ENCODE data around the gene GLIS1.

GLIS1 gene

DNA sequence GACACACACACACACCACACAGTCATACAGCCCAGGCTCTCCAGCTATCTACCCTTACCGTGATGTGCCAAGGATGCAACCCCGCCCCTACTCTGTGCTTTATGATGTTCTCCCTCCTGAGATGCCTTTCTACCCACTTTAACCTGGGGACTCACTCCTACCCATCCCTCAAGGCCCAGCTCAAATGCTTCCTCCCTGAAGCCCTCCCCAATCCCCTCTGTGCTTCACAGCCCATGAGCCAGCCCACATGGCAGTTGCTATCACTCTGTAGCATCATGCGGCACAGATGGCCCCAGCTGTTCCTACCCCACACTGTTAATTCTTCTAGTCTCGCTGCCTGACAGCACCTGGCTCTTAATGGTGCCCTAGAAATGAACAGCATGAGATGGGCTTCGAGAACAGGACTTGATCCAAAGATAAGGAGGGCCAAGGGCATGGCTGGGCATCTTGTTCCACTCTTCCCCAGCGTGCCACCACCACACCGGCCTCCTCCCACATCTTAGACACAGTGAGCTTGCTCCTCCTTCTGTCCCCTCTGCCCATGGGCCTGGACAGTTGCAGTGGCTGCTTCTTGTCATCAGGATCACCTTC is 109.8 kb downstream of the GLIS1 start:
- no peak for DNase-seq

DNA sequence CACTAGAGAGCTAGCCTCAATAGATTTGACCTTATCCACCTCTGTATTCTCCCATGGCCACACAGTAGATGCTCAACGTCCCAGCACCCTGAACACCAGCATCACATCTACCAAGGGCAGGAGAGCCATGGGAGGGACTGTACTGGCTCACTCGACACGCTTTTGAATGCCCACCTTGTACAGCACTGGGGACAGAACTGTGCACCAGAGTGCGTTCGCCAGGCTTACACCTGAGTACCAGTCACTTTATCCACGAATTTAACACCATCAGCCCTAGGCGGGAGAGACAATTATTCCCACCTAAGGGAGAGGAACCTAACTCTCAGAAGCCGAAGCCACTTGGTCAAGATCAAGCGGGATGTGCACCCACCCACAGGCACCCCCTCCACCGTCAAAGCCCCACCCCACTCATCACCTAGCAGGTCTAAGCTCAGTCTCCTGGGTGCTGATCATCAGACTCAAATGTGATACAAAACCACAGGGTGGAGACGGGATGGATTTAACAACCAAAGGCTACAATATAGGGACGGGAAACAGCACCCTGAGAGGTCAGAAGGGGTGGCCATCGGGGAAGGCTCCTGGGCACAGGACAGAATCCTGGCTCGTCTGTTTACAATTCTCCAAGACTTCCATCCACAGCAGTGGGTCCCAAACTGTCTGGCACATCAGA is 110.5 kb downstream of the GLIS1 start:
- no peak for DNase-seq

GRCh38 chr1:53627666-53628065 is 111.3 kb downstream of the GLIS1 start:
- no peak for DNase-seq

DNA sequence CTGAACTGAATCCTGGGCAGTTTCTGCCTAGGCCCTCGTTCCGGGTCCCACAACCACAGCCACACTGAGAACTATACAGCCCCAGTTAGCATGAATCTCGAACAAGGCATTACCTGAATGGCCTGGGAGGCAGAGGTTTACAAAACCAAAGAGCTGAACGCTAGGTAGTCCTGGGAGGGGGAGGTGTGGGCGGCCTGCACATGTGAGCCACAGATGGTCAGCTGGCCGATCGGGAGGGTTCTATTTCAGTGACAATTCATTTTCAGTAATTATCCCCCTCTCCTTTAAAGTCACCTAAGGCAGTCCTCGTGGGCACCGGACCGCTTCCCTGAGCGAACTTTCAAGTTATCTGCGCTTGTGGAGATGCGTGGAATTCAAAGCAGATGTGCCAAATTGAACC is 111.9 kb downstream of the GLIS1 start:
- no peak for DNase-seq

DNA sequence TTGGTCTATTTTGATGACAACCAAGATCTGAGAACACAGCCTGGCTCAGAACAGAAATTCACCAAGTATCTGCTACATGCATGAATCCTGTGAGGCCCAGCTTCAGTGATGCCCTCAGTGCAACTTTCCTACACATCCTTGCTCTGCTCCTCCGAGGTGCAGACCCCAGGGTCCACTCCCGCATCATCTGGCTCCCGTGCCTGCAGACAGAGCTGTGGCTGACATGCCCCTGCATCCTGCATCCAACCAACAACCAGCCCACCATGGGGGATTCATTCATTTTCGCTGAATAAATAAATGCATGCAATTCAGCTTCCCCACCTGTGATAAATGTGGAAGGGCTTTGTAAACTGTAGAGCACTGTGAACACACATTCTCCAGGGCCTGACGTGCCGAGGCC is 112.3 kb downstream of the GLIS1 start:
- no peak for DNase-seq

GRCh38 chr1:53625766-53626520 is 113.0 kb downstream of the GLIS1 start:
- DNase-seq: no peak

GRCh38 chr1:53625049-53625448 is 113.9 kb downstream of the GLIS1 start:
- no peak for DNase-seq

DNA sequence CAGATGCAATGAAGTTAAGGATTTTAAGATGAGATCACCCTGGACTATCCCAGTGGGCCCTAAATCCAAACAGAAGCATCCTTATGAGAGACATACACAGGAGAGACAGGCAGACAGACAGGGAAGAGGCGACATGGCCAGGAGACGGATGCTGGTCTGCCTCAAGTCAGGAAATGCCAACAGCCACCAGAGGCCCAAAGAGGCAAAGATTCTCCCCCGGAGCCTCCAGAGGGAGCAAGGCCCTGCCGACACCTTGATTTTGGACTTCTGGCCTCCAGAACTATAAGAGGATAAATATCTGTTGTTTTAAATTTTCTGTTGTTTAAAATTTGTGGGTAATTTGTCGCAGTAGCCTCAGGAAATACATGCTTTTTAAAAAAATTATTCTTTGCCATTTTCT is 116.4 kb downstream of the GLIS1 start:
- no peak for DNase-seq

- no peak for DNase-seq
Measured at GRCh38 chr1:53621144-53621543, 117.8 kb downstream of the GLIS1 start.

DNA sequence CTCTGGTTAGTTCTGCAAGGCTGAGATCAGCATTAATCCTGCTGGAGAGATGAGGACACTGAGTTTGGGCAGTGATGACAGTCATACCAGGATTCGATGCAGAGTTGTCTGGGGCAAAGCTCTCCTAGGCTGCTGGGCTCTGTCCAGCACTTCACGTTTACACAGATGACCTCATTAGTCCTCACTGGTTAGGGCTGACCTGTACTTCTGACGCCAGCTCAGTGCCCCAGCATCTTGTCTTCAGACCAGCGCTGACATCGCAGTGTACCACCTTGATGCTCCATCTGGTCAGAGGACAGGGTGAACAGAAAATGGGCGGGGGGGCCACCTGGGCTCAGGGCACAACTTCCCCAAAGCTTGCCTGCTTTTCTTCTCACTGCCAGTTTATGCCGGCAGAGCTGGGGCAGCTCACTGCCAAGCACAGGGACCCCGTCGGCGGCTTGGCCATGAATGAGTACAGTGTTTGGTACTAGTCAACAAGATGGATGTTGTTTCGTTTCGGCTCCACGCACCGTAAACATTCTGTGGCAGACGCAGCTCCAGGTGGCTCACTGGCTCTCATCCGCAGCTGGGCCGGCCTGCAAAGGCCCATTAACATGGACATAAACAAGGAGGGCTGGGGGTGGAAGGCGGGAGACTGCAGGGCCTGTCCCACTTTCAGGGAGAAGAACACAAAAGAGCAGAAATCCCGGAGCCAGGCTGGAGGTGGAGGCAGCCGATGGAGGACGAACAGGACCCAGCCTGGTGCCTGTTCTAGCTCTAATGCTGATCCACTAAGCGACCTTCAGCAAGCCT is 118.7 kb downstream of the GLIS1 start:
- DNase-seq: no peak

DNA sequence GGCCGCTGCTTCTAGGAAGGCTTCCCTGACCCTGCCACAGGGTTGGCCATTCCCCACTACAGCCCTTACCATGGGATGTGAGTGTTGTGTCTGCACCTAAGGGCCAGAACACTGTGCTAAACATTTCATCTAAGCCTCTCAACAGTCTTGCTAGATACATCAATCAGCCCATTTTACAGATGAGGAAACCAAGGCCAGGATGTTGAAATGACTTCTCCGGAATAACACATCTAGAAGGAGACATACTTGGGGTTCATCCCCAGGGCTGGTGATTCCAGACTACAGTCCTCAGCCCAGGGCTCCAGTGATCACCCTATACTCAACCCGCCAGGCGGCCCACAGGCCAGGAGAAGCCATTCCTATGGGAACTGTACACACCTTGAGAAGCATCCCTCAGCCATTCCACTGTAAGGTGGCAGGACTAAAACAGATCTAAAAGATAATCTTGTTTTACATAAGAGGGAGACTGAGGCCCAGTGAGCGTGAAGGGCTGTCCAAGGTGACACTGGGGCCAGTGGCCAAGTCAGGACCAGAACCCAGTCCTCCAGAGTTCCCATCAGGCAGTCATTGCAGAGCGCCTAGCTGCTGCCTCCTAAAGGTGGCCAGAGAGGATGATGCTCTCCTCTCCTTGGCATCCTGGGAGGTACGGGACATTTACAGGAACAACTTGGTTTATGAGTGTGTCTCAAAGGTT is 119.5 kb downstream of the GLIS1 start:
- DNase-seq: no peak

- DNase-seq: no peak
Measured at GRCh38 chr1:53618500-53619366, 120.2 kb downstream of the GLIS1 start.

GRCh38 chr1:53617851-53618499 is 121.0 kb downstream of the GLIS1 start:
- DNase-seq: no peak

DNA sequence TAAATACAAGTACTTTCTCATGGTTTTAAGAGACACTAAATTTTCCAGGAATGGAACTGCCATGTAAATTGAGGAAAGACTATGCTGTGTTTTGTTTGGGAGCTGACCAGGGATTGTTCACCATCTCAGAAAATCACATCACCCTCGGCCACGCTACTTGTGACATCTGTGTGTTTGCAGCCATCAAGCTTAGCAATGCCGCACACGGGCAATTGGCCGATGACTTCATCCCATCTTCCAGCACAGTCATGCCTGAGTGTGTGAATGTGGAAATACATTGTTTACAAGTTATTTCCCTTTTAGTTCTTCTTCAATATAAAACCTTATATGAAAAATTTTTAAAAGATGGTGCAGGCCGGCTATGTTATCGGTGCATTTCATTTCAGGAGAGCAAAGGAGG is 121.6 kb downstream of the GLIS1 start:
- no peak for DNase-seq

DNA sequence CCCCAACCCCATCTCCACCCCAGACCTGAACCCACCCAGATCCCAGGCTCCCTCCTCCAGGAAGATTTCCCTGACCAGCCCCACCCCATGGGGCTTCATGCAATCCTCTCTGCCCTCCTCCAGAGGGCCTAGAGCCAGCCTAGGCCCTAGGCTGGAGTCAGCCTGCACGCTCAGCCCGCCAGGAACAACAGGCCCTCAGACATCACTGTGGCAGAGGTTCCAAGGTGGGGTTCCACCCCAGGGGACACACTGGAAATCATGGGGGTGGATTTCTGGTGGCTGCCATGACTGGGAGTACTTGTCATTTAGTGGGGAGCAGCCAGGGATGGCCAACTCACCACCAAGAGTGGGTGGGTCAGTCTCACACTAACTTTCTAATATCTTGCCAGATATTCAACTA is 122.0 kb downstream of the GLIS1 start:
- no peak for DNase-seq

- no peak for DNase-seq
Measured at GRCh38 chr1:53616511-53616910, 122.5 kb downstream of the GLIS1 start.

- no peak for DNase-seq
Measured at GRCh38 chr1:53615101-53615500, 123.9 kb downstream of the GLIS1 start.

DNA sequence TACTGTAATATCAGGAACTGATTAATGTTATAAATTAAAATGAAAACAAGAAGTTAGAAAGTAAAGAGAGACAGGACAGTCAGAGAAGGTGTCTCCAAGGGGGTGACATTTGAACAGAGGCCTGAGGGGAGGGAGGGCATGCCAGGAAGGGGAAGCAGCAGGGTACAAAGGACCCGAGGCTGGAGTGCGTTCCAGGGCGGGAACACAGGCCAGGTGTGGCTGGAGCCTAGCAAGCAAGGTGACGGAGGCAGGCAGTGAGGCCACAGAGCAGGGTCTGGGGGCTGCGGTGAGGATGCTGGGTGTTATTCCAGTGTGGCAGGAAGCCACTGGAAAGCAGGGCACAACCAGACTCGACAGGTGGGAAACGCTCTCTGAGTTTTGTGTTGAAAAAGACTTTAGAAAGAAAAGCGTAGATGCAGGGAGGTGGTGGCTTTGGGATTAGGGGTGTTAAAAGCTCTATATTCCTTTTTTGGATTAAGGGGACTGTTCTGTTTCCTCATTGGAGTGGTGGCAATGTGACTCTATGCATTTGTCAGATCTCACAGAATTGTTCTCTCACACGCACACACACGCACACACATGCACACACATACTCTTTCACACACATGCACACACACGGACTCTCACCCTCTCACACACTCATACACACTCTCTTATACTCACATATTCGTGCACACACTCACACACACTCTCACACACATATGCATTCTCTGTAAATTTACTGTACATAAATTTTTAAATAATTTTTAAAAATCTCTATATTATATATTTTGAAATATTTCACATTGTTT is 124.5 kb downstream of the GLIS1 start:
- DNase-seq: no peak

DNA sequence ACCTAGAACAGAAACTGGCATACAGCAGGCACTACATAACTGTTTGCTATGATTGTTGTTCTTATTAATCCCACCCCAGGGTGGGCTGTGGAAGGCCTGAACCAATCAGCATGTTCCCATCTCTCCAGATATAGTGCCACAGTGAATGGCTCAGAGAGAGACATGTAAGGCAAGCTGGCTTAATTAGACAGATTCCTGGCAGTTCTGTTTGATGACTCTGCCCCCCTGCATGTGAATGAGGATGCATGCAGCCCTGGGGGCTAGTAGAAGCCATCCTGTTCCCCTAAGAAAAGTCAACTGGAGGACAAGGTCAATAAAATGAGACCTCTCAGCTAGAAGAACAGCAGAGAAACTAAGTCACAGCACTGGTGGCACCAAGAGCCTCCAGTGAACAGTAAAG is 130.3 kb downstream of the GLIS1 start:
- no peak for DNase-seq

DNA sequence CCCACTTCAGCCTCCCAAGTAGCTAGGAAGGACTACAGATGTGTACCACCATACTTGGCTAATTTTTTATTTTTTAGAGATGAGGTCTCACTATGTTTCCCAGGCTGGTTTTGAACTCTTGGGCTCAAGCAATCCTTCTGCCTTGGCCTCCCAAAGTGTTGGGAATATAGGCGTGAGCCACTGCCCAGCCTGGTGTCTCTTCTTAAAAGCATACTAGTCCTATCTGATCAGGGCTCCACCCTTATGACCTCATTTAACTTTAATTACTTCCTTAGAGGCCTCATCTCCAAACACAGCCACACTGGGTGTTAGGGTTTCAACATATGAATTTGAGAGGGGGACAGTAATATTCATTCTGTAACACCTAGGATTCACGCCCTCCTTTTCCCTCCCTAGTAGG is 130.9 kb downstream of the GLIS1 start:
- DNase-seq: no peak

GRCh38 chr1:53606651-53607051 is 132.3 kb downstream of the GLIS1 start:
- DNase-seq: no peak

All from NCI-H748 treated with DMSO at 0.1 percent for 48 hours (cell line).